Measurements from ENCODE around the gene YTHDF2.

The YTHDF2 gene

GRCh38 chr1:28801461-28801860 lies 64.7 kb downstream of the YTHDF2 start:
- Histone ChIP-seq H3K9ac (ENCODE audit: low read depth, low read length) (no peak overlapping the region), H3K4me1 (ENCODE audit: insufficient read depth, low read length) (peaks cover 7% of the 10 kb centered on the region; the same call in 1 of the 2 replicates), H3K9me3 (ENCODE audit: control insufficient read depth, insufficient read depth, low read length) (peaks cover 3% of the 10 kb centered on the region; the same call in 1 of the 2 replicates), H3K36me3 (ENCODE audit: insufficient read depth, low read length) (no peaks in the 10 kb centered on the region)

- H3K9me3 ChIP-seq (ENCODE audit: control insufficient read depth, insufficient read depth, low read length), result peaks cover 3% of the 10 kb centered on the region; the same call in 1 of the 2 replicates
- no peak overlapping the region for H3K9ac ChIP-seq (ENCODE audit: low read depth, low read length)
- 0 out of 2 replicates have a peak, but pooled peaks cover 7% of the 10 kb centered on the region for H3K4me1 ChIP-seq (ENCODE audit: insufficient read depth, low read length)
- H3K36me3 ChIP-seq (ENCODE audit: insufficient read depth, low read length), result no peaks in the 10 kb centered on the region
These were observed 66.3 kb downstream of the YTHDF2 start for GRCh38 chr1:28803051-28803450.

- 0 out of 2 replicates have a peak, but pooled peaks cover 7% of the 10 kb centered on the region for H3K4me1 ChIP-seq (ENCODE audit: insufficient read depth, low read length)
- no peak overlapping the region for H3K9ac ChIP-seq (ENCODE audit: low read depth, low read length)
- no peaks in the 10 kb centered on the region for H3K36me3 ChIP-seq (ENCODE audit: insufficient read depth, low read length)
- H3K9me3 ChIP-seq (ENCODE audit: control insufficient read depth, insufficient read depth, low read length), result peaks cover 3% of the 10 kb centered on the region; the same call in 1 of the 2 replicates
These were observed 66.9 kb downstream of the YTHDF2 start for GRCh38 chr1:28803662-28804061.

- H3K9me3 ChIP-seq (ENCODE audit: control insufficient read depth, insufficient read depth, low read length), result peaks cover 3% of the 10 kb centered on the region; the same call in 1 of the 2 replicates
- no peaks in the 10 kb centered on the region for H3K36me3 ChIP-seq (ENCODE audit: insufficient read depth, low read length)
- no peak overlapping the region for H3K9ac ChIP-seq (ENCODE audit: low read depth, low read length)
- H3K4me1 ChIP-seq (ENCODE audit: insufficient read depth, low read length), result 0 out of 2 replicates have a peak, but pooled peaks cover 7% of the 10 kb centered on the region
These were observed 67.3 kb downstream of the YTHDF2 start for GRCh38 chr1:28804071-28804470.

GRCh38 chr1:28807046-28807445 lies 70.3 kb downstream of the YTHDF2 start:
- H3K4me1 ChIP-seq (ENCODE audit: insufficient read depth, low read length), result 0 out of 2 replicates have a peak, but pooled peaks cover 7% of the 10 kb centered on the region
- H3K9ac ChIP-seq (ENCODE audit: low read depth, low read length), result no peak overlapping the region
- H3K36me3 ChIP-seq (ENCODE audit: insufficient read depth, low read length), result no peaks in the 10 kb centered on the region
- H3K9me3 ChIP-seq (ENCODE audit: control insufficient read depth, insufficient read depth, low read length), result peaks cover 3% of the 10 kb centered on the region; the same call in 1 of the 2 replicates

GRCh38 chr1:28807986-28808385 lies 71.2 kb downstream of the YTHDF2 start:
- 0 out of 2 replicates have a peak, but pooled peaks cover 7% of the 10 kb centered on the region for H3K4me1 ChIP-seq (ENCODE audit: insufficient read depth, low read length)
- no peak overlapping the region for H3K9ac ChIP-seq (ENCODE audit: low read depth, low read length)
- H3K9me3 ChIP-seq (ENCODE audit: control insufficient read depth, insufficient read depth, low read length), result peaks cover 3% of the 10 kb centered on the region; the same call in 1 of the 2 replicates
- H3K36me3 ChIP-seq (ENCODE audit: insufficient read depth, low read length), result no peaks in the 10 kb centered on the region

- no peaks in the 10 kb centered on the region for H3K36me3 ChIP-seq (ENCODE audit: insufficient read depth, low read length)
- peak overlapping the region; percentile 63; the same call in 1 of the 2 replicates for H3K9ac ChIP-seq (ENCODE audit: low read depth, low read length)
- peaks cover 4% of the 10 kb centered on the region; the same call in 1 of the 2 replicates for H3K4me1 ChIP-seq (ENCODE audit: insufficient read depth, low read length)
- no peaks in the 10 kb centered on the region for H3K9me3 ChIP-seq (ENCODE audit: control insufficient read depth, insufficient read depth, low read length)
These were observed 74.6 kb downstream of the YTHDF2 start for GRCh38 chr1:28811369-28811765.

GRCh38 chr1:28811766-28812668 lies 75.3 kb downstream of the YTHDF2 start, which contains the start of gene OPRD1:
OPRD1 (plus strand) TSS chr1:28812170; CDS start chr1:28812384, 214 bp downstream.
- Histone ChIP-seq H3K4me1 (ENCODE audit: insufficient read depth, low read length) (peaks cover 4% of the 10 kb centered on the region; the same call in 1 of the 2 replicates), H3K9ac (ENCODE audit: low read depth, low read length) (peak within 1 kb of the TSS; percentile 63), H3K9me3 (ENCODE audit: control insufficient read depth, insufficient read depth, low read length) (no peaks in the 10 kb centered on the region), H3K36me3 (ENCODE audit: insufficient read depth, low read length) (no peaks in the 10 kb centered on the region)

GRCh38 chr1:28812669-28813468 lies 76.1 kb downstream of the YTHDF2 start:
- Histone ChIP-seq H3K36me3 (ENCODE audit: insufficient read depth, low read length) (no peaks in the 10 kb centered on the region), H3K9me3 (ENCODE audit: control insufficient read depth, insufficient read depth, low read length) (no peaks in the 10 kb centered on the region), H3K4me1 (ENCODE audit: insufficient read depth, low read length) (peaks cover 4% of the 10 kb centered on the region; the same call in 1 of the 2 replicates), H3K9ac (ENCODE audit: low read depth, low read length) (peak overlapping the region; percentile 63)

GRCh38 chr1:28813931-28814465 lies 77.3 kb downstream of the YTHDF2 start:
- H3K9me3 ChIP-seq (ENCODE audit: control insufficient read depth, insufficient read depth, low read length), result no peaks in the 10 kb centered on the region
- H3K36me3 ChIP-seq (ENCODE audit: insufficient read depth, low read length), result no peaks in the 10 kb centered on the region
- peaks cover 4% of the 10 kb centered on the region; the same call in 1 of the 2 replicates for H3K4me1 ChIP-seq (ENCODE audit: insufficient read depth, low read length)
- no peak overlapping the region for H3K9ac ChIP-seq (ENCODE audit: low read depth, low read length)

GRCh38 chr1:28815533-28816185 lies 78.9 kb downstream of the YTHDF2 start:
- no peaks in the 10 kb centered on the region for H3K36me3 ChIP-seq (ENCODE audit: insufficient read depth, low read length)
- H3K9me3 ChIP-seq (ENCODE audit: control insufficient read depth, insufficient read depth, low read length), result no peaks in the 10 kb centered on the region
- H3K4me1 ChIP-seq (ENCODE audit: insufficient read depth, low read length), result peaks cover 4% of the 10 kb centered on the region; the same call in 1 of the 2 replicates
- H3K9ac ChIP-seq (ENCODE audit: low read depth, low read length), result no peak overlapping the region

GRCh38 chr1:28817133-28817532 lies 80.4 kb downstream of the YTHDF2 start:
- H3K9me3 ChIP-seq (ENCODE audit: control insufficient read depth, insufficient read depth, low read length), result no peaks in the 10 kb centered on the region
- no peaks in the 10 kb centered on the region for H3K36me3 ChIP-seq (ENCODE audit: insufficient read depth, low read length)
- H3K9ac ChIP-seq (ENCODE audit: low read depth, low read length), result no peak overlapping the region
- H3K4me1 ChIP-seq (ENCODE audit: insufficient read depth, low read length), result peaks cover 4% of the 10 kb centered on the region; the same call in 1 of the 2 replicates

GRCh38 chr1:28819020-28819419 lies 82.3 kb downstream of the YTHDF2 start:
- no peak overlapping the region for H3K9ac ChIP-seq (ENCODE audit: low read depth, low read length)
- H3K36me3 ChIP-seq (ENCODE audit: insufficient read depth, low read length), result no peaks in the 10 kb centered on the region
- no peaks in the 10 kb centered on the region for H3K9me3 ChIP-seq (ENCODE audit: control insufficient read depth, insufficient read depth, low read length)
- peaks cover 4% of the 10 kb centered on the region; the same call in 1 of the 2 replicates for H3K4me1 ChIP-seq (ENCODE audit: insufficient read depth, low read length)
